IPS-11a (cell line): ENCODE measurements around the gene ADCY1.

Experiments used
- H3K4me3 ChIP-seq: one replicate; pipeline ENCODE4 v1.5.1; 2013; ENCODE audit warnings: low read depth, low read length, control low read depth

ADCY1 gene

GRCh38 chr7:45592230-45592991 lies 18.2 kb downstream of the ADCY1 start:
- no peak overlapping the region for H3K4me3 ChIP-seq

- no peak overlapping the region for H3K4me3 ChIP-seq
Measured at GRCh38 chr7:45593121-45593541, 19.0 kb downstream of the ADCY1 start.

- no peak overlapping the region for H3K4me3 ChIP-seq
Measured at GRCh38 chr7:45593877-45594276, 19.7 kb downstream of the ADCY1 start.

DNA sequence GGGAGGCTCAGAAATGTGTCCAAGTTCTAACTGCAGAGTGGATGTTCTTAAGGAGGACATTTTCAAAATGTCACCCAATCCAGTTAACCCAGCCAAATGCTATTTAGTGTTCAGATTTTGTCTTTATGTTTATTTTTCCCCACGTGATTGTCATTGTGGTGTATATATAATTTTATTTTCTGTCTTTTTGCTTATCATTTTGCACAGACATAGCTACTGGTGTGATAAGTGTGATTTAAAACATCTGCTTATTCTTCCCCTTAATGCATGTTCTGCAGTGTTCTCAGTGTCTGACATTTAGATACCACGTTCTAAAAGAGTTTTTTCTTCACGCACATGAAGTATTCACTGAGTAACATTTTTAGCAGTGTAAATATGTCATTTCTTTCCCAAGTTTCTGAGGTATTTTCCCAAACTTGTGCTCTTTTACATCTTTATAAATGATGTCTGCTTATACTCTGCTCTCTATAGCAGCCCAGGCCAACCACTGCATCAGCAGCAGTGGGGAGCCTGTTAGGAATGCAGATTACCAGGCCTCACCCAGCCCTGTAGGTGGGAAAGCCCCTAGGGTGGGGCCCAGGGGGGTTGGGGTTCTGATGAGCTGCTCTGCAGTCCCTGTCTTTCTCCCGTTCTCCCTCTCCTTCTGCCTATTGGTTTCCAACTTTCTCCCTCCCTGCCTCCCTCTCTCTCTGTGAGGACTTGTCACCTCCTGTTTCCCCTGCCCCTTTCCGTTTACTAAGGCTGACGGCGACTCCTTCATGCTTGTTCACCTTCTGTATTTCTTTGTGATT lies 20.8 kb downstream of the ADCY1 start:
- no peak overlapping the region for H3K4me3 ChIP-seq

- no peak overlapping the region for H3K4me3 ChIP-seq
Measured at GRCh38 chr7:45595809-45596664, 21.9 kb downstream of the ADCY1 start.

- no peak overlapping the region for H3K4me3 ChIP-seq
Measured at GRCh38 chr7:45596665-45597095, 22.5 kb downstream of the ADCY1 start.

GRCh38 chr7:45597286-45597984 lies 23.3 kb downstream of the ADCY1 start:
- no peak overlapping the region for H3K4me3 ChIP-seq

GRCh38 chr7:45598886-45599520 lies 24.8 kb downstream of the ADCY1 start:
- H3K4me3 ChIP-seq = no peak overlapping the region

GRCh38 chr7:45599851-45600706 lies 25.9 kb downstream of the ADCY1 start:
- H3K4me3 ChIP-seq = no peak overlapping the region

DNA sequence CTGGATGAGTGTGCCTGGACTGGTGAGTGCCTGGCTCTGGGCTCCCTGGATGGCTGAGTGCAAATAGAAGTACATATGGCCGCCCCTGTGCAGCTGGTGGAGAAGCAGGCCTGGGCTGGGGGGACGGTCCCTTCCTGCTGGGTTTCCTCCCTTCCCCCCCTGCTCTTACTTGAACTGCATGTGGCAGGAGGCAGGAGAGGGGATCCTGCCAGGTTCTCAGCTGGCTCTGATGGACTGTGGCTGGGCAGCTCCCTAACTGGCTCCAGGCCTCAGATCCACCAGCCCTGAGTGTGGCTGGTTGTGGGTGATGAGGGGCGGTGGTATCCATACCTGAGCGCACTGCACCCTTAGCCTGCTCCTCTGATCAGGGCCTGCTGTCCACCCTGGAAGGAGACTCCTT lies 26.9 kb downstream of the ADCY1 start:
- no peak overlapping the region for H3K4me3 ChIP-seq

- H3K4me3 ChIP-seq = no peak overlapping the region
Measured at GRCh38 chr7:45601816-45602540, 27.8 kb downstream of the ADCY1 start.

DNA sequence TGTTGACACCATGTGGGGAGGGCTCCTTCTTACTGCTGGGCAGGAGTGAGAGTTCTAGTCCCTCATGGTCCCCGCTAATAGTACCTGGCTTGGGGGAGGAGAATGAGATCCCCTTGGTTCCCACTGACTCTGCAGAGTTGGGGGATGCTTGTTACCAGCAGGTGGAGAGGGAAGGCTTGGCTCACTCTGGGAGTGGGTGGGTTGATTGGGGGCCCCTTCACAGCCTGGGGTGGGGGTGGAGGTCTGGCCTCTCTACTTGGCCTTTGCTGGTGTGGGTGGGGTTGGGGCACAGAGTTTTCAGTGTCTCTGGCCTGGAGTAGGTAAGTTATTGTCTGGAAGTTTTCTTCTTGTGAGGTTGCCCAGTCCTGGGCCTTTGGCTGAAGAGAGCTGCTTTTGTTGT lies 31.9 kb downstream of the ADCY1 start:
- H3K4me3 ChIP-seq = no peak overlapping the region

- no peak overlapping the region for H3K4me3 ChIP-seq
Measured at GRCh38 chr7:45606931-45607330, 32.8 kb downstream of the ADCY1 start.

DNA sequence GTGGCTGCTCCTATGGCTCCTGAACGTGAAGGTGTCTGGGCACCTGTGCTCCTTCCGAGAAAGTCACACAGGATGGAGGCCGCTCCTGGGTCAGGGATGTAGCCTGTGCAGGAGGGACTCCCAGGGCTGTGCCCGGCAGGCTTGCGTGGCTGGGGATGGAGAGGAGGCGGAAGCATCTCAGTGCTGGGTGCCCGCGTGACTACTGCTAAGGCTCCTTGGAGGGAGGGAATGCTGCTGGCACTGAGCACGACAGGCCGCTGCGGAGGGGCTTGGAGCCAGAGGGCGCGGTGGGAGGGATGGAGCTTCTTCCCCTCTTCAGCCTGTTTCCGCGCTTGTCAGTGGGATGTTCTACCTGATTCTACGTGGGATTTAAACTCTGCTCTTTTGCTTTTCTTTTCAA lies 35.0 kb downstream of the ADCY1 start:
- H3K4me3 ChIP-seq = no peak overlapping the region

DNA sequence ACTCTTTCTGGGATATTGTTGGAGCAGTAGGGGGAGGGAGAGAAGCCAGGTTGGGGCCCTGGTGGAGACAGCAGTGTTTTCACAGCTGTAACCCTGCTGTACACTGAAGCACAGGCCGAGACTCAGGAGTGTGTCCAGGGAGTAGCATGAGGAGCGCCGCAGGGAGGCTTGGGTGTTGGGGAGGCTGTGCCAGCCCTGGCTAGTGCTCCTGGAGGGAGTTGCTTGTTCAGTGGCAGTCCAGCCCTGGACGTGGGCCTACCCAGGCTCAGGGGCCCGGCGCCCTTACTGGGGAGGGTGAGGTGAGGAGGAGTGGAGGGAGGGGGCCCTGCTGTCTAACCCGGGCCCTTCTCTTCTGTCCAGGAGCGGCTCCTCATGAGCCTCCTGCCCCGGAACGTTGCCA lies 35.9 kb downstream of the ADCY1 start:
- H3K4me3 ChIP-seq = no peak overlapping the region

DNA sequence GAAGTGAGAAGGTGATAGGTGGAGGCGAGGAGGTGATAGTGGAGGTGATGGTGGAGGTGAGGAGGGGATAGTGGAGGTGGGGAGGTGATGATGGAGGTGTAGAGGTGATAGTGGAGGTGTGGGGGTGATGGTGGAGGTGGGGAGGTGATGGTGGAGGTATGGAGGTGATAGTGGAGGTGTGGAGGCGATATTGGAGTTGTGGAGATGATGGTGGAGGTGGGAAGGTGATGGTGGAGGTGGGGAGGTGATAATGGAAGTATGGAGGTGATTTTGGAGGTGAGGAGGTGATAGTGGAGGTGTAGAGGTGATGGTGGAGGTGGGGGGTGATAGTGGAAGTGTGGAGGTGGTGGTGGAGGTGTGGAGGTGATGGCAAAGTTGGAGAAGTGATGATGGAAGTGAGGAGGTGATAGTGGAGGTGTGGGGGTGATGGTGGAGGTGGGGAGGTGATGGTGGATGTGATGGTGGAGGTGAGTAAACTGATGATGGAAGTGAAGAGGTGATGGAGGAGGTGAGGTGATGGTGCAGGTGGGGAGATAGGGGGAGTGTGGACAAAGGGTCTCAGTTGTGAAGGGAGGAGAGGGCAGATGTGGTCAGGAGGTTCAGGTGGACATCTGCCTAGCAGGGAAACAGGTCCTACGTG lies 36.6 kb downstream of the ADCY1 start:
- no peak overlapping the region for H3K4me3 ChIP-seq

DNA sequence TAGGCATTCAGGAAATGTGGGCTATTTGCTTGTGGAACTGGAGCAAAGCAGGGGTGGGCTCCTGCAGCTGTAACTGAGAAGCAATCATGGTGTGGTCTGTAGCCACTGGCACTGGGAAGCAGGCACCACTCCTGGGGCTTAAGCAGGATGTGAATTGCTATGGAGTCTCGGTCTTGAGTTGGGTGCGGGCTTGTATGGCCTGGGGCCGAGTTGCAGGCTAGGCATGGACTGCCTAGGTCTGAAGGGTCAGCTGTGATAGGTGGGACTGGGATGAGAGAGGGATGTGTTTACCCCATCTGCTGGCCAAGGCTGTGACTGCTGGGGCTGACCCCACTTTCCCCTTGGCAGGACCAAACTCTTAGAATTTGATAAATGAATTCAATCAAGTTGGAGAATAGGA lies 43.0 kb downstream of the ADCY1 start:
- no peak overlapping the region for H3K4me3 ChIP-seq

GRCh38 chr7:45622058-45622457 lies 47.9 kb downstream of the ADCY1 start:
- no peak overlapping the region for H3K4me3 ChIP-seq
